Muscle of leg (tissue), 11 donors: ENCODE measurements around the gene WDR27. TPM values are rescaled to one million over a fixed set of nuclear protein-coding genes. Genes with fewer than 3 reads are reported as not detected.

Experiments used
- DNase-seq: peaks from one replicate; pipeline ENCODE4 v3.0.0; 2013
- H3K27ac ChIP-seq: one replicate; pipeline ENCODE4 v1.5.1; 2013; ENCODE audit warnings: mild to moderate bottlenecking, low read length, control low read depth
- H3K27me3 ChIP-seq: one replicate; pipeline ENCODE4 v1.6.1; 2013; ENCODE audit warnings: low read length; ENCODE audit not compliant: control insufficient read depth, insufficient read depth
- H3K36me3 ChIP-seq: one replicate; pipeline ENCODE4 v1.6.1; 2013; ENCODE audit warnings: low read length; ENCODE audit not compliant: control insufficient read depth, insufficient read depth
- H3K4me1 ChIP-seq: one replicate; pipeline ENCODE4 v1.6.1; 2013; ENCODE audit warnings: low read length; ENCODE audit not compliant: control insufficient read depth, insufficient read depth
- H3K4me3 ChIP-seq: one replicate; pipeline ENCODE4 v1.5.1; 2013; ENCODE audit warnings: low read length, control low read depth
- H3K9me3 ChIP-seq: replicated peaks from 2 replicates; pipeline ENCODE4 v1.6.1; 2013; ENCODE audit warnings: low read depth, low read length; ENCODE audit not compliant: control insufficient read depth
- WGBS: methylation state at CpG from one replicate; pipeline ENCODE4 v1.1.5; 2013; ENCODE audit warnings: missing lambda C conversion rate; ENCODE audit not compliant: insufficient coverage; 5-methylcytosine and 5-hydroxymethylcytosine counted together
- polyA plus RNA-seq, 8 donors: library from polyadenylated mRNA; unstranded; fragments of 120-200 nt; gene quantifications; one replicate each; pipeline versions ENCODE4 v1.2.1 to v1.2.3, GENCODE V29; 2013; ENCODE audit warnings: inconsistent platforms in 1 of 8, low replicate concordance in 1 of 8; ENCODE audit not compliant: insufficient read length in 8 of 8, insufficient read depth in 1 of 8
- total RNA-seq: library from RNA; stranded (reverse); fragments of 120-200 nt; gene quantifications from one replicate; pipeline ENCODE4 v1.2.4, GENCODE V29; 2013

The WDR27 gene
- total and polyA plus RNA-seq, 9 donors = 21.5 to 49.4 (median 30.3) TPM

- DNase-seq = no peak
- WGBS = 92% methylated on average over 2 of the region's 15 CpGs
- no peak overlapping the region for H3K27ac ChIP-seq
Measured at GRCh38 chr6:169642455-169642854, 59.4 kb downstream of the WDR27 start.

GRCh38 chr6:169641461-169642085 lies 60.3 kb downstream of the WDR27 start:
- Histone ChIP-seq H3K27ac (no peak overlapping the region), H3K27me3 (no peaks in the 10 kb centered on the region), H3K4me3 (no peak overlapping the region), H3K4me1 (peaks cover 15% of the 10 kb centered on the region), H3K9me3 (no peaks in the 10 kb centered on the region), H3K36me3 (peaks cover 2% of the 10 kb centered on the region)
- 95% methylated on average over 15 of the region's 28 CpGs for WGBS
- no peak for DNase-seq

More at GRCh38 chr6:169642455-169642854, 59.4 kb downstream of the WDR27 start:
- no peak overlapping the region for H3K4me3 ChIP-seq
- H3K4me1 ChIP-seq = peaks cover 15% of the 10 kb centered on the region
- no peaks in the 10 kb centered on the region for H3K9me3 ChIP-seq
- H3K36me3 ChIP-seq = peaks cover 2% of the 10 kb centered on the region
- no peaks in the 10 kb centered on the region for H3K27me3 ChIP-seq

DNA sequence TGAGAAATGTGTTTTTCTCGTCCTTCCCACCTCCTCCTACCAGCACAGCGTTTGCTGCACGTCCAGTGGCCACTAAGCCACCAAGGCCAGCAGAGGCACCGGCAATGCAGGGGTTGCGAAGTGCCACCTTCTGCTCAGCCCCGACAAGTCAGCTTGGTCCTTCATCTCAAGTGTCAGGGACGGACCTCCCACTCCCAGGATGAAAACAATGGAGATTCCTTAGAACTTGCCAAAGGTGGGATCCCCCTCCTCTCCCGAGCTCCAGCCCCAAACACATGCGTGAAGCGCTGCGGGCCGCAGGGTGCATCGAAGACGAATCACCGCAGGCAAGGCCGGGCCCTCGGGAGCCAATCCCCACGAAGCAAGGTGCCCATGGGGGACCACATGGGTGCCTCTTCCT lies 60.8 kb downstream of the WDR27 start:
- H3K4me3 ChIP-seq = no peak overlapping the region
- H3K4me1 ChIP-seq = peaks cover 15% of the 10 kb centered on the region
- DNase-seq = no peak
- no peaks in the 10 kb centered on the region for H3K9me3 ChIP-seq
- peaks cover 2% of the 10 kb centered on the region for H3K36me3 ChIP-seq
- peak overlapping the region; percentile 29 for H3K27ac ChIP-seq
- 89% methylated on average over 12 of the region's 18 CpGs for WGBS
- H3K27me3 ChIP-seq = no peaks in the 10 kb centered on the region

- no peaks in the 10 kb centered on the region for H3K27me3 ChIP-seq
- peaks cover 2% of the 10 kb centered on the region for H3K36me3 ChIP-seq
- H3K27ac ChIP-seq = peak overlapping the region; percentile 29
- 91% methylated on average over 11 of the region's 18 CpGs for WGBS
- no peaks in the 10 kb centered on the region for H3K9me3 ChIP-seq
- no peak overlapping the region for H3K4me3 ChIP-seq
- DNase-seq = peak; percentile 81
- H3K4me1 ChIP-seq = peaks cover 15% of the 10 kb centered on the region
Measured at GRCh38 chr6:169640351-169640852, 61.4 kb downstream of the WDR27 start.

- DNase-seq = peak; percentile 27
- Histone ChIP-seq H3K27ac (no peak overlapping the region), H3K4me1 (peaks cover 15% of the 10 kb centered on the region), H3K9me3 (no peaks in the 10 kb centered on the region), H3K4me3 (no peak overlapping the region), H3K36me3 (peaks cover 2% of the 10 kb centered on the region), H3K27me3 (no peaks in the 10 kb centered on the region)
- 72% methylated on average over 20 of the region's 21 CpGs for WGBS
Measured at GRCh38 chr6:169639653-169640278, 62.1 kb downstream of the WDR27 start.

- DNase-seq = no peak
- Histone ChIP-seq H3K36me3 (peaks cover 5% of the 10 kb centered on the region), H3K9me3 (no peaks in the 10 kb centered on the region), H3K4me3 (no peak overlapping the region), H3K27ac (no peak overlapping the region), H3K4me1 (peaks cover 15% of the 10 kb centered on the region), H3K27me3 (no peaks in the 10 kb centered on the region)
- 96% methylated on average over 11 of the region's 19 CpGs for WGBS
Measured at GRCh38 chr6:169638915-169639314, 62.9 kb downstream of the WDR27 start.

- no peak overlapping the region for H3K4me3 ChIP-seq
- no peaks in the 10 kb centered on the region for H3K9me3 ChIP-seq
Measured at GRCh38 chr6:169638388-169638787, 63.4 kb downstream of the WDR27 start.

DNA sequence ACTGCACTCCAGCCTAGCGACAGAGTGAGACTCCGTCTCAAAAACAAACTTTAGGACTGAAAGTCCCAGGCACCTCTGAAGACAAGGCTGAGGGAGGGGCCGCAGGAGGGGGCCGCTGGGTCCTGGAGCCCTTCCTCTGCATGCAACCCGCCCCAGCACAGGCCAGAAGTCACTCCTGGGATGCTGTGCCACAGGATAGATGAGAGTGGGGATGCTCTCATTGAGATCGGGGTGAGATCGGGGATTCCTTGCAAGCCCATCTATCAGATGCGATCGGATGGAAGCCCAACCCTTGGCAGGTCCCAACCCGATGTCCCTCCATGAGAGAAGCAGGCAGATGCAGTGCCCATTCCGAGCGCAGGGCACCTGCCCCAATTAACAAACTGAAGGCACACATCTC lies 66.5 kb downstream of the WDR27 start:
- Histone ChIP-seq H3K36me3 (peaks cover 8% of the 10 kb centered on the region), H3K27ac (no peak overlapping the region), H3K9me3 (no peaks in the 10 kb centered on the region), H3K4me1 (peaks cover 6% of the 10 kb centered on the region), H3K4me3 (no peak overlapping the region), H3K27me3 (no peaks in the 10 kb centered on the region)
- DNase-seq = no peak
- 100% methylated on average over 8 of the region's 12 CpGs for WGBS

More at GRCh38 chr6:169638388-169638787, 63.4 kb downstream of the WDR27 start:
- no peaks in the 10 kb centered on the region for H3K27me3 ChIP-seq
- no peak for DNase-seq
- H3K27ac ChIP-seq = no peak overlapping the region
- H3K4me1 ChIP-seq = peaks cover 15% of the 10 kb centered on the region
- WGBS = 94% methylated on average over 6 of the region's 14 CpGs
- peaks cover 5% of the 10 kb centered on the region for H3K36me3 ChIP-seq

- WGBS = 98% methylated on average over 5 of the region's 11 CpGs
- no peak for DNase-seq
- no peaks in the 10 kb centered on the region for H3K4me1 ChIP-seq
Measured at GRCh38 chr6:169632841-169633240, 69.0 kb downstream of the WDR27 start.

DNA sequence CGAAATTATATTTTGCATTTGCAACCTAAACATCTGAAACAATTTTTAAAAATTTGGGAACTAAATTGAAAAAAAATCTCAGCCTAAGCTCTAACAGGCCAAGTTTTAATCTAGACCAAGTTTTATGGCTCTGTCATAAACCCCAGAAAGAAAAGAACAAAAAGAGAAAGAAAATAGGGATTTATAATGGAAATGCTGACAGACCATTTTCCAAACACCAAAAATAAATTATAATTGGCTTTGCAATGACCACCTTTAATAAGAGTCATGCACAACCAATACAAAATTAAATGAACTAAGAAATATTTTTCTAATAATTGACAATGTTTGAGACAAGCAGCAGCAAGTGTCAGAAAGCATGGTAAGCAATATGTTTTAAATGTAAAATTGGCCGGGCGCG lies 72.6 kb downstream of the WDR27 start:
- H3K4me3 ChIP-seq = no peak overlapping the region
- no peaks in the 10 kb centered on the region for H3K4me1 ChIP-seq
- no peaks in the 10 kb centered on the region for H3K9me3 ChIP-seq
- H3K27me3 ChIP-seq = no peaks in the 10 kb centered on the region
- H3K27ac ChIP-seq = no peak overlapping the region
- DNase-seq = no peak
- WGBS = no CpG with 5 or more reads among the region's 4 CpGs
- H3K36me3 ChIP-seq = peaks cover 27% of the 10 kb centered on the region

More at GRCh38 chr6:169632841-169633240, 69.0 kb downstream of the WDR27 start:
- Histone ChIP-seq H3K9me3 (no peaks in the 10 kb centered on the region), H3K27ac (no peak overlapping the region), H3K27me3 (no peaks in the 10 kb centered on the region), H3K36me3 (peaks cover 8% of the 10 kb centered on the region), H3K4me3 (no peak overlapping the region)
